ENCODE results near the gene YTHDF1.

YTHDF1 gene

DNA sequence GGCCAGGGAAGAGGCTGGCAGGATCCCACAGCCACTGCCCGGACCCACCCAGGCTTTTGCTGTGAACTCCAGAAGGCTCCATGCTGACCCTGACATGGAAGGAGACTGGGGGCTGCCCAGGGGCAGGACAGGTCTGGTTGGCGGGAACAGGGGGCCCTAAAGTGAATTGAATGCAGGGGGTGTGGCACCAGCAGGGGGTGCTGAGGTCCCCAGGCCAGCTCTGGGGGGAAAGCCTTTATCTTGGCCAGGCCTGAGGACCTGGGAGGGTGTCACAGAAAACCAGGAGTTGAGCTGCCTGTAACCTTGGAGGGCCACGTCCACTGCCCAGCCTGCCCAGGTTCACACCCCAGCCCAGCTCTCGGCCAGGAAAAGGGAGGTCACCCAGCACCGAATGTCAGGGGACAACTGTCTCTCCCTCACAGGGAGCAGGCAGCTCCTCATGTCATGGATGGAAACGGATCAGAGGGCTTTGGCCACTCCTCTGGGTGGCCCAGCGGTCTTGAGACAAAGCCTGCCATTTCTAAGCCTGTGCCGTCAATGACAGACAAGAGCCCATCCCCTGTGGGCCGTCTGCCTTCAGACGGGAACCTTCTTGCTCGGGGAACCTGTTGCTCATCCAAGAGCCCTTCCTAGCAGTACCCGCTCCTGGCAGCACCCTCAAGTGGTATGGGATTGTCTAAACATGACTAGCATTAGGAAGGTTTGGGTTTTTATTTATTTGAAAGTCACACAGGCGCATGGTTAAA, 2.9 kb upstream of the YTHDF1 start:
- no peak overlapping the region for H3K27ac ChIP-seq (ENCODE audit: extremely low read depth, low read depth, low read length)

GRCh38 chr20:63217706-63218105, 1.8 kb upstream of the YTHDF1 start:
- ChIA-PET CTCF (interaction anchor here (0.6 to 1.4 kb wide), 2 partner anchors 18 to 35 kb away, joined by 3 to 4 read pairs; no protein-coding TSS in a partner anchor), POLR2A (no interaction called here)
- Histone ChIP-seq H3K9me3 (ENCODE audit: control insufficient read depth, insufficient read depth, low read depth, low read length) (no peaks in the 10 kb centered on the region), H3K4me1 (ENCODE audit: control insufficient read depth, insufficient read depth, low read length) (no peaks in the 10 kb centered on the region; the same call in 1 of the 2 replicates), H3K4me3 (ENCODE audit: low read depth, low read length) (no peak overlapping the region), H3K36me3 (ENCODE audit: control insufficient read depth in 2 of 2, insufficient read depth in 1 of 2, low read length in 2 of 2) (peaks cover 4 to 24% of the 10 kb centered on the region in 2 experiments), H3K27ac (ENCODE audit: extremely low read depth, low read depth, low read length) (no peak overlapping the region)
- TF ChIP-seq SP2 (tag by site-specific recombination; IDR thresholded peaks at IDR 0.05) (no peak), ZBTB48 (tag by site-specific recombination; IDR thresholded peaks at IDR 0.05) (peak; percentile 12; the same call in 1 of the 2 replicates), ZNF341 (tag by site-specific recombination; IDR thresholded peaks at IDR 0.05; ENCODE audit: low read depth) (peak; percentile 66), ZNF292 (tag by site-specific recombination; IDR thresholded peaks at IDR 0.05; ENCODE audit: borderline replicate concordance, low read depth) (no peak), ZNF510 (tag by site-specific recombination; IDR thresholded peaks at IDR 0.05; ENCODE audit: insufficient replicate concordance) (no peak), ZNF132 (tag by site-specific recombination; IDR thresholded peaks at IDR 0.05; ENCODE audit: borderline replicate concordance) (no peak)

More for the DNA sequence above, 2.9 kb upstream of the YTHDF1 start:
- Histone ChIP-seq H3K36me3 (ENCODE audit: control insufficient read depth in 2 of 2, insufficient read depth in 1 of 2, low read length in 2 of 2) (peaks cover 4 to 12% of the 10 kb centered on the region in 2 experiments), H3K4me3 (ENCODE audit: low read depth, low read length) (no peak overlapping the region), H3K4me1 (ENCODE audit: control insufficient read depth, insufficient read depth, low read length) (no peaks in the 10 kb centered on the region; the same call in 1 of the 2 replicates), H3K9me3 (ENCODE audit: control insufficient read depth, insufficient read depth, low read depth, low read length) (no peaks in the 10 kb centered on the region)
- TF ChIP-seq ZNF837 (tag by site-specific recombination; IDR thresholded peaks at IDR 0.05), result no peak
- peak; percentile 82 for TF ChIP-seq SCRT2 (tag by site-specific recombination; IDR thresholded peaks at IDR 0.05)
- POLR2A ChIA-PET, result no interaction called here
- CTCF ChIA-PET, result interaction anchor here (1.3 kb wide), 1 partner anchor 21 kb away, joined by 3 read pairs; no protein-coding TSS in a partner anchor

DNA sequence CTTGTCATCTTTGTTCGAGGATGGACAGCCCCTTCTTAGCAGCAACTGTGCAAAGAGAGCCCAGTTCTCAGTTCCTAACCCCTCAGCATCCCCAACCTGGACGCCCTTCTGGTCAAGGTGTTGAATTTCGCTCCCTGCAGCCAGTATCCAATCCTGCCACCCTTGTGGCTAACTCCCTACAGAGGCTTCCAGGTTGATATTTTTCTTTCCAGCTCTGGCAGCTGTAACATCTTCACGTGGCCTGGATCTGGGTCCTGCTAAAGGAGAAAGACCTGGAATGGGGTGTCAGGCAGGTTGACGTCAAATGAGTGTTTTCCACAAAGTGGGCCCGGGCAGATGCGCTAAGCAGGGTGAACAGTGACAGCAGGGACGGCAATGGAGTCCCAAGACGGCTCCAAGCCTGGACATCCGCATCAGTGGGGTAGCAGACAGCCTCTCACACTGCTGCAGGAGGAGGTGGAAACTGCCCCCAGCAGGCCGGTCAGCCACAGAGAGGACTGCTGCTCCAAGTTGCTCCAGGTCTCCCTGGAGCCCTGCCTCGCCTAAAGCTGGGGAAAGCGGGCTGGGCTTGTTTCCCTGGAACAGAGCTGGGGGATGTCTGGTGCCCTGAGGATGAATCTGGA, 1.0 kb upstream of the YTHDF1 start:
- no peaks in the 10 kb centered on the region for H3K9me3 ChIP-seq (ENCODE audit: control insufficient read depth, insufficient read depth, low read depth, low read length)
- H3K27ac ChIP-seq (ENCODE audit: extremely low read depth, low read depth, low read length), result no peak overlapping the region
- no peak for TF ChIP-seq ZFHX2 (tag by site-specific recombination; conservative IDR thresholded peaks at IDR 0.05)
- TF ChIP-seq ZNF768 (tag by site-specific recombination; IDR thresholded peaks at IDR 0.05), result no peak
- no peak for TF ChIP-seq SP7 (tag by site-specific recombination; IDR thresholded peaks at IDR 0.05)
- TF ChIP-seq ZNF292 (tag by site-specific recombination; IDR thresholded peaks at IDR 0.05; ENCODE audit: borderline replicate concordance, low read depth), result no peak
- TF ChIP-seq, protein P1, sequence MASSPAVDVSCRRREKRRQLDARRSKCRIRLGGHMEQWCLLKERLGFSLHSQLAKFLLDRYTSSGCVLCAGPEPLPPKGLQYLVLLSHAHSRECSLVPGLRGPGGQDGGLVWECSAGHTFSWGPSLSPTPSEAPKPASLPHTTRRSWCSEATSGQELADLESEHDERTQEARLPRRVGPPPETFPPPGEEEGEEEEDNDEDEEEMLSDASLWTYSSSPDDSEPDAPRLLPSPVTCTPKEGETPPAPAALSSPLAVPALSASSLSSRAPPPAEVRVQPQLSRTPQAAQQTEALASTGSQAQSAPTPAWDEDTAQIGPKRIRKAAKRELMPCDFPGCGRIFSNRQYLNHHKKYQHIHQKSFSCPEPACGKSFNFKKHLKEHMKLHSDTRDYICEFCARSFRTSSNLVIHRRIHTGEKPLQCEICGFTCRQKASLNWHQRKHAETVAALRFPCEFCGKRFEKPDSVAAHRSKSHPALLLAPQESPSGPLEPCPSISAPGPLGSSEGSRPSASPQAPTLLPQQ (tag by site-specific recombination; IDR thresholded peaks at IDR 0.05), result 0 out of 2 replicates have a peak, but pooled peaks have one; percentile 15
- H3K4me1 ChIP-seq (ENCODE audit: control insufficient read depth, insufficient read depth, low read length), result no peaks in the 10 kb centered on the region; the same call in 1 of the 2 replicates
- H3K4me3 ChIP-seq (ENCODE audit: low read depth, low read length), result no peak overlapping the region
- H3K36me3 ChIP-seq (ENCODE audit: control insufficient read depth in 2 of 2, insufficient read depth in 1 of 2, low read length in 2 of 2), result peaks cover 4 to 32% of the 10 kb centered on the region in 2 experiments
- ChIA-PET POLR2A (interaction anchor here (0.7 to 2.4 kb wide), 2 partner anchors 8 to 56 kb away, joined by 4 to 22 read pairs; partner anchors contain the start of gene ARFGAP1), CTCF (interaction anchor here (1.4 kb wide), 1 partner anchor 34 kb away, joined by 4 read pairs; no protein-coding TSS in a partner anchor)
